Breast epithelium (tissue), 3 donors: ENCODE measurements around the gene CCDC112.

Experiments
- POLR2A ChIP-seq: fragments of 450-650 bp; IDR thresholded peaks from one replicate; pipeline ENCODE4 v1.6.1; 2016; ENCODE audit warnings: antibody characterized with exemption, mild to moderate bottlenecking, moderate library complexity
- TF ChIP-seq, protein P1 (sequence below), 3 donors: fragments of 450-650 bp; IDR thresholded peaks; one replicate each; pipeline ENCODE4 v1.5.1; 2016 to 2017; ENCODE audit warnings: antibody characterized with exemption in 3 of 3, mild to moderate bottlenecking in 3 of 3, moderate library complexity in 3 of 3

DNA sequence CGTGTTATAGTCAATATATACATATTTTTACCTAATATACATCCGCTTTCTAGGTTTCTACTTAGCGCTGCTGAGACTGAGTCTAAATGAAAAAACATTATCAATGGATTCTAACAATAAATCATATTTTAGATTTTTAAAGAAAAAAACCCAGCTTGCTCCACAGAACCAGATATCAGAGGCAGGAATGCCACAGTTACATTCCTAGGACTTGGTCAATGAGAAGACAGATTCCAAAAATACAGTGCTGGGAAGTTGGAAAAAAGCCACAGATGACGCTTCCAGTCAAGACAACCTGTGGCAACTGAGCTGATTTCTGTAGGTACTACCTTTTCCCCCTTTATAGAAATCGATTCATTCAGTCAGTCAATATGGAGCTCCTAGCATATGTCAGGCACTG lies 577 bp upstream of the CCDC112 start:
- TF ChIP-seq, protein P1, sequence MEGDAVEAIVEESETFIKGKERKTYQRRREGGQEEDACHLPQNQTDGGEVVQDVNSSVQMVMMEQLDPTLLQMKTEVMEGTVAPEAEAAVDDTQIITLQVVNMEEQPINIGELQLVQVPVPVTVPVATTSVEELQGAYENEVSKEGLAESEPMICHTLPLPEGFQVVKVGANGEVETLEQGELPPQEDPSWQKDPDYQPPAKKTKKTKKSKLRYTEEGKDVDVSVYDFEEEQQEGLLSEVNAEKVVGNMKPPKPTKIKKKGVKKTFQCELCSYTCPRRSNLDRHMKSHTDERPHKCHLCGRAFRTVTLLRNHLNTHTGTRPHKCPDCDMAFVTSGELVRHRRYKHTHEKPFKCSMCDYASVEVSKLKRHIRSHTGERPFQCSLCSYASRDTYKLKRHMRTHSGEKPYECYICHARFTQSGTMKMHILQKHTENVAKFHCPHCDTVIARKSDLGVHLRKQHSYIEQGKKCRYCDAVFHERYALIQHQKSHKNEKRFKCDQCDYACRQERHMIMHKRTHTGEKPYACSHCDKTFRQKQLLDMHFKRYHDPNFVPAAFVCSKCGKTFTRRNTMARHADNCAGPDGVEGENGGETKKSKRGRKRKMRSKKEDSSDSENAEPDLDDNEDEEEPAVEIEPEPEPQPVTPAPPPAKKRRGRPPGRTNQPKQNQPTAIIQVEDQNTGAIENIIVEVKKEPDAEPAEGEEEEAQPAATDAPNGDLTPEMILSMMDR (IDR thresholded peaks at IDR 0.05) = no peak
- TF ChIP-seq POLR2A = no peak
